Psoas muscle (tissue), 8 donors: ENCODE measurements around the gene SLC30A5. TPM values are rescaled to one million over a fixed set of nuclear protein-coding genes. Genes with fewer than 3 reads are reported as not detected.

Source experiments
- ATAC-seq, 4 donors: fragments of 200-7000 bp; cut with Tn5 transposase; one replicate each; pipeline ENCODE4 v1.9.1; 2020; ENCODE audit warnings: moderate library complexity in 3 of 4, mild to moderate bottlenecking in 2 of 4
- DNase-seq, 2 donors: peaks; one replicate each; pipeline ENCODE4 v3.0.0-alpha.2; 2020
- H3K27ac ChIP-seq: fragments of 200-600 bp; one replicate; pipeline ENCODE4 v1.8.0; 2022
- H3K27me3 ChIP-seq, 3 donors: fragments of 200-600 bp in 1 of 3; one replicate each; pipeline versions ENCODE4 v1.6.1 to v1.8.0; 2013 to 2022; ENCODE audit warnings: low read length in 2 of 3, mild to moderate bottlenecking in 2 of 3, moderate library complexity in 1 of 3; ENCODE audit not compliant: insufficient read depth in 3 of 3
- H3K36me3 ChIP-seq, 2 donors: fragments of 200-600 bp in 1 of 2; one replicate each; pipeline versions ENCODE4 v1.6.1 to v1.8.0; 2013 to 2022; ENCODE audit warnings: low read depth in 1 of 2, mild to moderate bottlenecking in 1 of 2, moderate library complexity in 1 of 2; ENCODE audit not compliant: insufficient read depth in 1 of 2
- H3K4me1 ChIP-seq: fragments of 200-600 bp; one replicate; pipeline ENCODE4 v1.8.0; 2022
- H3K4me3 ChIP-seq: fragments of 200-600 bp; one replicate; pipeline ENCODE4 v1.8.0; 2022; ENCODE audit warnings: mild to moderate bottlenecking
- H3K9me3 ChIP-seq: fragments of 200-600 bp; one replicate; pipeline ENCODE4 v1.8.0; 2022
- WGBS, 3 donors: extraction: QIAGEN DNeasy Blood & Tissue Kit; methylation state at CpG; one replicate each; pipeline versions ENCODE4 v1.1.6 to v1.1.7; 2013; 5-methylcytosine and 5-hydroxymethylcytosine counted together
- intact Hi-C, 2 donors: fragments of 100-400 bp; cut with DNase I; formaldehyde crosslinking; loops; one replicate each; pipeline versions ENCODE4 v1.11.0 to v1.14.2; 2022
- polyA plus RNA-seq, 3 donors: library from polyadenylated mRNA; stranded (reverse); fragments of 200-250 nt; gene quantifications; one replicate each; pipeline ENCODE4 v1.2.3, GENCODE V29; 2013
- total RNA-seq, 4 donors: library from RNA; stranded (reverse); fragmentation: NEBNext Ultra II Directional in 2 of 4; extraction: Animal tissue kit (Norgen Biotek cat#: 25700) in 2 of 4; gene quantifications; one replicate each; pipeline versions ENCODE4 v1.2.1 to v1.2.4, GENCODE V29; 2021 to 2023
- TF ChIP-seq, protein P1 (sequence below): fragments of 200-600 bp; IDR thresholded peaks from one replicate; pipeline ENCODE4 v1.8.0; 2022; ENCODE audit warnings: antibody characterized with exemption
- donor health status: healthy with polysubstance abuse.
- donor health status: DM: no; HTN: no; CAD: no; lungs with moderate emphysema.
- donor health status: Bipolar disorder and iron deficiency.
- donor health status: healthy.
- donor health status: DM: yes; HTN: yes; CAD: no.
- donor health status: DM: no; HTN: no; CAD: no.
- donor health status: DM: no; HTN: no; CAD: no.
- donor health status: DM: yes; HTN: yes; CAD: no.

The SLC30A5 gene
- total and polyA plus RNA-seq, 7 donors: 11.5 to 21.1 (median 17.7) TPM

DNA sequence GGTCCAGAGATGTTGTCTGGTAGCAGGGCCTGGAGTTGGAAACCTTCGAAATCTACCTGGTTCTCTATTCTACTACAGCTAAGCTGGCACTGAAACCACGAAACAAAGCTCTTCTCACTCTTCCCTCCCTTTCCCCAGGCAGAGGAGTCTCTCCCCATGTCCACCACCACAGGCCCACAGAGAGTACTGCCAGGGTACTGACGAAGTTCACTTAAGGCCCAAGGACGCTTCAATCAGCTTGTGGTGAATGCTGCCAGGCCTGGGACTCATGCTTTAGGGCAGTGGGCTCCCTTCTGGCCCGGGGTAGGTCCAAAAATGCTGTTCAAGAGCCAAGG, 55.8 kb downstream of the SLC30A5 start:
- DNase-seq (no peak), ATAC-seq (no peak)
- TF ChIP-seq, protein P1, sequence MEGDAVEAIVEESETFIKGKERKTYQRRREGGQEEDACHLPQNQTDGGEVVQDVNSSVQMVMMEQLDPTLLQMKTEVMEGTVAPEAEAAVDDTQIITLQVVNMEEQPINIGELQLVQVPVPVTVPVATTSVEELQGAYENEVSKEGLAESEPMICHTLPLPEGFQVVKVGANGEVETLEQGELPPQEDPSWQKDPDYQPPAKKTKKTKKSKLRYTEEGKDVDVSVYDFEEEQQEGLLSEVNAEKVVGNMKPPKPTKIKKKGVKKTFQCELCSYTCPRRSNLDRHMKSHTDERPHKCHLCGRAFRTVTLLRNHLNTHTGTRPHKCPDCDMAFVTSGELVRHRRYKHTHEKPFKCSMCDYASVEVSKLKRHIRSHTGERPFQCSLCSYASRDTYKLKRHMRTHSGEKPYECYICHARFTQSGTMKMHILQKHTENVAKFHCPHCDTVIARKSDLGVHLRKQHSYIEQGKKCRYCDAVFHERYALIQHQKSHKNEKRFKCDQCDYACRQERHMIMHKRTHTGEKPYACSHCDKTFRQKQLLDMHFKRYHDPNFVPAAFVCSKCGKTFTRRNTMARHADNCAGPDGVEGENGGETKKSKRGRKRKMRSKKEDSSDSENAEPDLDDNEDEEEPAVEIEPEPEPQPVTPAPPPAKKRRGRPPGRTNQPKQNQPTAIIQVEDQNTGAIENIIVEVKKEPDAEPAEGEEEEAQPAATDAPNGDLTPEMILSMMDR: no peak
- H3K27me3 ChIP-seq: no peaks in the 10 kb centered on the region
- no peaks in the 10 kb centered on the region for H3K36me3 ChIP-seq
- H3K27ac ChIP-seq: no peak overlapping the region
- no peaks in the 10 kb centered on the region for H3K9me3 ChIP-seq
- H3K4me1 ChIP-seq: no peaks in the 10 kb centered on the region
- intact Hi-C loops: no loop called here
- WGBS, 3 donors: 91 to 94% (median 92%) methylated on average over 5 of the region's 5 CpGs
- no peak overlapping the region for H3K4me3 ChIP-seq

DNA sequence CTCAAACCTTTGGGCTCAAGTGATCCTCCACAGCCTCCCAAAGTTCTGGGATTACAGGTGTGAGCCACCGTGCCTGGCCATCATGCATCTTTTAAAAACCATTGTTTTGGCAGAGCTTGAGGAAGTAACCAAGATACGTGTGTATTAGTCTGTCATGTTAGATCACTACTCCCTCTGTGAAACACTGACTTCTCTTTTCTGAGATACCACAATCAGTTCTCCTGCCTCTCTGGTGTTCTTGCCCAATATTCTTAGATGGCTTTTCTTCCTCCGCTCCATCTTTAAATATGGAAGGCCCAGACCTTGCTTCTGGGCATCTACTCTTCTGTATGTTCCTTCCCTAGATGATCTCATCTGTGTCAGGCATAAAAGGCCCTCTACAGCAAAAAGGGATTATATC, 58.9 kb downstream of the SLC30A5 start:
- no peak for ATAC-seq
- H3K36me3 ChIP-seq: no peaks in the 10 kb centered on the region
- intact Hi-C loops: no loop called here
- no peak overlapping the region for H3K4me3 ChIP-seq
- 73 to 80% (median 80%) methylated on average over 3 of the region's 3 CpGs for WGBS, 3 donors
- TF ChIP-seq, protein P1: no peak
- H3K4me1 ChIP-seq: no peaks in the 10 kb centered on the region
- no peak overlapping the region for H3K27ac ChIP-seq
- DNase-seq: no peak
- no peaks in the 10 kb centered on the region for H3K27me3 ChIP-seq
- no peaks in the 10 kb centered on the region for H3K9me3 ChIP-seq

DNA sequence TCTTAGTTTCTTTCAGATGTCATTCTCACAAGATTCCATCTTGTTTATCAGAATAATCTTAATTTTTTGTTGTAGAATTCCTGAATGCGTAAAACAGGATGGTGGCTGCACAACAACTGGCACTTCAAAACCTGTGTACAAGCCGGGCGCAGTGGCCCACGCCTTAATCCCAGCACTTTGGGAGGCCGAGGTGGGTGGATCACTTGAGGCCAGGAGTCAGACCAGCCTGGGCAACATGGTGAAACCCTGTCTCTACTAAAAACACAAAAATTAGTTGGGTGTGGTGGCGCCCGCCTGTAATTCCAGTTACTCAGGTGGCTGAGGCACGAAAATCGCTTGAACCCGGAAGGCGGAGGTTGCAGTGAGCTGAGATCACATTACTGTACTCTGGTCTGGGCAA, 62.6 kb downstream of the SLC30A5 start:
- intact Hi-C loops: no loop called here
- Histone ChIP-seq H3K27ac (no peak overlapping the region), H3K9me3 (no peaks in the 10 kb centered on the region), H3K4me3 (no peak overlapping the region), H3K4me1 (no peaks in the 10 kb centered on the region), H3K36me3 (no peaks in the 10 kb centered on the region), H3K27me3 (no peaks in the 10 kb centered on the region)
- no peak for DNase-seq
- no peak for ATAC-seq
- TF ChIP-seq, protein P1: no peak
- WGBS, 3 donors: 96 to 98% (median 96%) methylated on average over 11 of the region's 11 CpGs

DNA sequence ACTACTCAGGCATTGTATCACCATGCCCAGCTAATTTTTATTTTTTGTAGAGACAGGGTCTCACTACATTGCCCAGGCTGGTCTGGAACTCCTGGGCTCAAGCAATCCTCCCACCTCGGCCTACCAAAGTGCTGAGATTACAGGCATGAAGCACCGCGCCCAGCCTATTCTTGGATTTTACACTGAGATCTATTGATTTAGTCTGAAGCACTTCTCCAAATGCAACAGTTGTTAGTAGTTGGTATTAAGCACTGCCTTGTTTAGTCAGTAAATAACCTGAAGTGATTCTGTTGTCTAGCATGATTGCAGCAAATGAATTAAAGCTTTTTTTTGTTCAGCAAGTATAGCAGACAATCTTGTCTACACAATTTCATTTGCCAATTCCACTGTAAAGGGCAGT, 64.2 kb downstream of the SLC30A5 start:
- 90 to 94% (median 93%) methylated on average over 3 of the region's 3 CpGs for WGBS, 3 donors
- ATAC-seq (no peak), DNase-seq (no peak)
- H3K9me3 ChIP-seq: no peaks in the 10 kb centered on the region
- no peaks in the 10 kb centered on the region for H3K36me3 ChIP-seq
- intact Hi-C loops: no loop called here
- no peaks in the 10 kb centered on the region for H3K27me3 ChIP-seq
- no peaks in the 10 kb centered on the region for H3K4me1 ChIP-seq
- H3K27ac ChIP-seq: no peak overlapping the region
- TF ChIP-seq, protein P1: no peak
- no peak overlapping the region for H3K4me3 ChIP-seq

DNA sequence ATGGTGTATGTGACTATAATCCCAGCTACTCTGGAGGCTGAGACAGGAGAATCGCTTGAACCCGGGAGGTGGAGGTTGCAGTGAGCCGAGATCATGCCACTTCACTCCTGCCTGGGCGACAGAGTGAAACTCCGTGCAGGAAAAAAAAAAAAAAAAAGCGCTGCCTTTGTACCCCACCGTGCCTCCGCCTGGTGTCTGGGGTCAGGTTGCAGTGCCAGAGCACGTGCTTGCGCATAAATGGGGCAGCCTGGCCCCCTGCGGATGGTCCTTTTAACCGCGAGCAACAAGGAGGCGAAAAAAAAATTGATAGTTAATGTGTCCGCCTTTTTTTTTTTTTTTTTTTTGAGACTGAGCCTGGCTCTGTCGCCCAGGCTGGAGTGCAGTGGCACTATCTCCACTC, 66.8 kb downstream of the SLC30A5 start:
- H3K9me3 ChIP-seq: no peaks in the 10 kb centered on the region
- WGBS, 3 donors: 87 to 90% (median 88%) methylated on average over 16 of the region's 16 CpGs
- H3K36me3 ChIP-seq: no peaks in the 10 kb centered on the region
- H3K27me3 ChIP-seq: no peaks in the 10 kb centered on the region
- H3K4me3 ChIP-seq: no peak overlapping the region
- H3K4me1 ChIP-seq: no peaks in the 10 kb centered on the region
- no peak for ATAC-seq
- DNase-seq: no peak
- intact Hi-C loops: loop anchor here (10.0 kb wide), 2 partner anchors 66 to 126 kb away; partner anchors contain the start of gene SLC30A5 (in 1 of the 2)
- TF ChIP-seq, protein P1: no peak
- H3K27ac ChIP-seq: no peak overlapping the region
